GM12864 (cell line): ENCODE measurements around the gene CCNT2.

Experiments
- DNase-seq: peaks from one replicate; pipeline ENCODE4 v3.0.0-alpha.2; 2011; ENCODE audit warnings: low read depth
- H3K4me3 ChIP-seq: 2 replicates; pipeline ENCODE4 v1.5.1; 2011; ENCODE audit warnings: mild to moderate bottlenecking, low read depth, low read length, control low read depth
- TF ChIP-seq, protein P1 (sequence below): IDR thresholded peaks from 2 replicates; pipeline ENCODE4 v1.5.1; 2011; ENCODE audit warnings: low read depth, mild to moderate bottlenecking, moderate library complexity, low read length, control low read depth, inconsistent platforms; ENCODE audit errors: missing control alignments

The CCNT2 gene

GRCh38 chr2:134934150-134934549, 15.5 kb downstream of the CCNT2 start:
- H3K4me3 ChIP-seq = no peak overlapping the region
- DNase-seq = no peak
- TF ChIP-seq, protein P1, sequence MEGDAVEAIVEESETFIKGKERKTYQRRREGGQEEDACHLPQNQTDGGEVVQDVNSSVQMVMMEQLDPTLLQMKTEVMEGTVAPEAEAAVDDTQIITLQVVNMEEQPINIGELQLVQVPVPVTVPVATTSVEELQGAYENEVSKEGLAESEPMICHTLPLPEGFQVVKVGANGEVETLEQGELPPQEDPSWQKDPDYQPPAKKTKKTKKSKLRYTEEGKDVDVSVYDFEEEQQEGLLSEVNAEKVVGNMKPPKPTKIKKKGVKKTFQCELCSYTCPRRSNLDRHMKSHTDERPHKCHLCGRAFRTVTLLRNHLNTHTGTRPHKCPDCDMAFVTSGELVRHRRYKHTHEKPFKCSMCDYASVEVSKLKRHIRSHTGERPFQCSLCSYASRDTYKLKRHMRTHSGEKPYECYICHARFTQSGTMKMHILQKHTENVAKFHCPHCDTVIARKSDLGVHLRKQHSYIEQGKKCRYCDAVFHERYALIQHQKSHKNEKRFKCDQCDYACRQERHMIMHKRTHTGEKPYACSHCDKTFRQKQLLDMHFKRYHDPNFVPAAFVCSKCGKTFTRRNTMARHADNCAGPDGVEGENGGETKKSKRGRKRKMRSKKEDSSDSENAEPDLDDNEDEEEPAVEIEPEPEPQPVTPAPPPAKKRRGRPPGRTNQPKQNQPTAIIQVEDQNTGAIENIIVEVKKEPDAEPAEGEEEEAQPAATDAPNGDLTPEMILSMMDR = no peak

GRCh38 chr2:134934641-134935040, 16.0 kb downstream of the CCNT2 start:
- TF ChIP-seq, protein P1 = no peak
- no peak overlapping the region for H3K4me3 ChIP-seq
- no peak for DNase-seq

GRCh38 chr2:134936691-134937090, 18.1 kb downstream of the CCNT2 start:
- no peak overlapping the region for H3K4me3 ChIP-seq
- no peak for DNase-seq
- TF ChIP-seq, protein P1 = no peak

DNA sequence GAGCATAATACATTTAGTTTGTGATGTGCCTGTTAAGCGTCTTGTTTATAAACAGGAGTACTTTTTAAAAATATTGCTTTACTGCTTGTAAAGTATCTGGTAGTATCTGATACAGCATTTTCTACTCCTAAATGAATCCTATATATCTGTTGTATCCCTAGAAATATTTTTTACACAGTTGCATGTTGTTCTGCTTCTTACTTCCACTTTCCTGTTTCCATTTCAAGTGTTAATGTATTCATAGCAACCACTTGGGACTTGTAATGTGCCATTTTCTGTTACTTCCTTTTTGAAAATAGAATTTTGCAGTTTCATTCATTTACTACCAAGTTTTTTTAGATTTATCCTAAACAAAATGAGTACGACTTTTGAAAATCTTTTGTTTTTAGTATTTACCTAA, 24.9 kb downstream of the CCNT2 start:
- DNase-seq = no peak
- H3K4me3 ChIP-seq = no peak overlapping the region
- TF ChIP-seq, protein P1 = no peak

DNA sequence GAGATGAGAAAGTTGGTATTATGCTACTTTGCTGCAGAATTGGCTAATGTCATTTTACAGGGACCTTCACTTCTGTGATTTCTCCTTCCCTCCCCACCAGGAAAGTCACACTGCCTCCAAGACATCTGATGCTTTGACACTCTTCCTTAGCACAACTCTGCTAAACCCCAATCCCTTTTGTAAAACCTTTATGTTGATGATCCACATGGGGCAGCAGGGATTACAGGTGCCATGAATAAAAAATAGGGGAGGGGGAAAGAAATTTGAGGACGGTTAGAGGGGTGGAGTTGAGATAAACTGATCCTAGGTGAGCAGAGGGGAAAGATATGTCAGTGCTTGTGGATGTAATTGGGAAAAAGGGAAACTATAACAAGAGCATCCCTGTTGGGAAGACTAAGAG, 26.4 kb downstream of the CCNT2 start:
- H3K4me3 ChIP-seq = no peak overlapping the region
- DNase-seq = no peak
- TF ChIP-seq, protein P1 = no peak

GRCh38 chr2:134946073-134946472, 27.5 kb downstream of the CCNT2 start:
- DNase-seq = no peak
- TF ChIP-seq, protein P1 = no peak
- H3K4me3 ChIP-seq = no peak overlapping the region

- no peak for DNase-seq
- TF ChIP-seq, protein P1 = no peak
- no peak overlapping the region for H3K4me3 ChIP-seq
Observed at GRCh38 chr2:134949981-134950708, 31.5 kb downstream of the CCNT2 start.
